HUES6 (cell line): ENCODE results near the gene C14orf132.

Experiments used
- H3K27ac ChIP-seq: 2 replicates; pipeline ENCODE4 v1.7.0; 2013; ENCODE audit warnings: low read depth, mild to moderate bottlenecking, low read length, inconsistent platforms
- H3K27me3 ChIP-seq: 2 replicates; pipeline ENCODE4 v1.6.1; 2013; ENCODE audit warnings: low read length; ENCODE audit not compliant: control insufficient read depth, insufficient read depth
- H3K36me3 ChIP-seq: 2 replicates; pipeline ENCODE4 v1.6.1; 2013; ENCODE audit warnings: low read length; ENCODE audit not compliant: control insufficient read depth, insufficient read depth
- H3K4me1 ChIP-seq: 2 replicates; pipeline ENCODE4 v1.6.1; 2013; ENCODE audit warnings: low read length; ENCODE audit not compliant: control insufficient read depth, insufficient read depth
- H3K4me3 ChIP-seq: 2 replicates; pipeline ENCODE4 v1.5.1; 2013; ENCODE audit warnings: low read depth, low read length
- H3K9ac ChIP-seq: one replicate; pipeline ENCODE4 v1.6.1; 2013; ENCODE audit warnings: mild to moderate bottlenecking, low read length
- H3K9me3 ChIP-seq: 2 replicates; pipeline ENCODE4 v1.6.1; 2013; ENCODE audit warnings: low read depth, low read length; ENCODE audit not compliant: control insufficient read depth, insufficient read depth

Gene C14orf132

DNA sequence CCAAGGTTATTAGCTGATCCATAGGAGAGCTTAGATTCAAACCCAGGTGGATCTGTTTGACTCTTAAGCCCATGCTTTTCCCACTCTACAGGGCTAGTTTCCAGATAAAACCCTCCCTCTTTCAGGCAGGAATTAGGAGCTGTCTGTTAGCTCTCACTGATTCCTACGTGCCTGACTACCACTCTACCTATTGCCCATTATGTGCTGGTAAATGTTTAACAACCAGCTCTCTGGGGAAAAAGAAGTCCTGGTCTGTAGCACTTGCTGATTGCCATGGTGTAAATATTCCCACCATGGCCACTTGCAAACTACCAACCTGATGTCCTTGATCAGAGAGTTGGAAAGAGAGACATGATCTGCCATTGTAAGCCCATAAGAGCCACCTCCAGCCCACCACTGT lies 100.0 kb downstream of the C14orf132 start:
- Histone ChIP-seq H3K27me3 (no peaks in the 10 kb centered on the region), H3K9me3 (peaks cover 8% of the 10 kb centered on the region; the same call in 1 of the 2 replicates), H3K9ac (no peak overlapping the region), H3K36me3 (no peaks in the 10 kb centered on the region), H3K4me3 (no peak overlapping the region), H3K4me1 (no peaks in the 10 kb centered on the region), H3K27ac (no peak overlapping the region)

- H3K4me3 ChIP-seq: no peak overlapping the region
- H3K27me3 ChIP-seq: no peaks in the 10 kb centered on the region
- H3K9me3 ChIP-seq: peaks cover 9% of the 10 kb centered on the region; the same call in 1 of the 2 replicates
- H3K36me3 ChIP-seq: no peaks in the 10 kb centered on the region
- H3K9ac ChIP-seq: no peak overlapping the region
- H3K27ac ChIP-seq: no peak overlapping the region
- no peaks in the 10 kb centered on the region for H3K4me1 ChIP-seq
Measured at GRCh38 chr14:96139879-96140278, 100.7 kb downstream of the C14orf132 start.

GRCh38 chr14:96140952-96141351 lies 101.8 kb downstream of the C14orf132 start:
- Histone ChIP-seq H3K9me3 (peaks cover 9% of the 10 kb centered on the region; the same call in 1 of the 2 replicates), H3K4me3 (no peak overlapping the region), H3K4me1 (no peaks in the 10 kb centered on the region), H3K36me3 (no peaks in the 10 kb centered on the region), H3K9ac (no peak overlapping the region), H3K27ac (no peak overlapping the region), H3K27me3 (no peaks in the 10 kb centered on the region)
